Cardiac septum (tissue), 1 donor: ENCODE data around the gene KCND3. TPM values are rescaled to one million over a fixed set of nuclear protein-coding genes. Genes with fewer than 3 reads are reported as not detected.
A peak's percentile ranks its signal among the peaks of the same experiment; 100 is the strongest.

Source experiments
- DNase-seq: peaks from one replicate; pipeline ENCODE4 v3.0.0-alpha.2; 2020; ENCODE audit warnings: low spot score
- intact Hi-C: fragments of 100-400 bp; cut with DNase I; formaldehyde crosslinking; loops from one replicate; pipeline ENCODE4 v1.14.0; 2022
- total RNA-seq: library from RNA; stranded (reverse); fragmentation: NEBNext Ultra II Directional; extraction: Animal tissue kit (Norgen Biotek cat#: 25700); gene quantifications from one replicate; pipeline ENCODE4 v1.2.1, GENCODE V29; 2021
- donor health status: DM: no; HTN: no; CAD: no.

KCND3 gene
- total RNA-seq, 1 donor from 2014 or later = 14.2 TPM

- intact Hi-C loops = loop anchor here (5.0 to 10.0 kb wide), 2 partner anchors 89 to 241 kb away; no protein-coding TSS in a partner anchor
- DNase-seq = peak; percentile 41
Observed at GRCh38 chr1:111903148-111903870, 86.2 kb downstream of the KCND3 start.

- intact Hi-C loops = no loop called here
- no peak for DNase-seq
Observed at GRCh38 chr1:111895469-111895868, 94.0 kb downstream of the KCND3 start.

- intact Hi-C loops = no loop called here
- no peak for DNase-seq
Observed at GRCh38 chr1:111895017-111895416, 94.5 kb downstream of the KCND3 start.

GRCh38 chr1:111894497-111894896, 95.0 kb downstream of the KCND3 start:
- intact Hi-C loops = no loop called here
- no peak for DNase-seq

- DNase-seq = no peak
- intact Hi-C loops = no loop called here
Observed at GRCh38 chr1:111891566-111891965, 97.9 kb downstream of the KCND3 start.

- intact Hi-C loops = loop anchor here (5.0 kb wide), 1 partner anchor 448 kb away; no protein-coding TSS in a partner anchor
Observed at GRCh38 chr1:111888740-111889376, 100.6 kb downstream of the KCND3 start.

GRCh38 chr1:111887875-111888274, 101.6 kb downstream of the KCND3 start:
- intact Hi-C loops = loop anchor here (5.0 kb wide), 1 partner anchor 449 kb away; no protein-coding TSS in a partner anchor
- DNase-seq = no peak

More at GRCh38 chr1:111888740-111889376, 100.6 kb downstream of the KCND3 start:
- DNase-seq = no peak

GRCh38 chr1:111887385-111887784, 102.1 kb downstream of the KCND3 start:
- intact Hi-C loops = loop anchor here (5.0 kb wide), 1 partner anchor 450 kb away; no protein-coding TSS in a partner anchor
- no peak for DNase-seq

GRCh38 chr1:111886741-111887140, 102.7 kb downstream of the KCND3 start:
- intact Hi-C loops = loop anchor here (5.0 kb wide), 1 partner anchor 451 kb away; no protein-coding TSS in a partner anchor
- no peak for DNase-seq

GRCh38 chr1:111884772-111885443, 104.6 kb downstream of the KCND3 start:
- intact Hi-C loops = loop anchor here (2.0 to 5.0 kb wide), 3 partner anchors 77 to 452 kb away; no protein-coding TSS in a partner anchor
- no peak for DNase-seq

- no peak for DNase-seq
- intact Hi-C loops = loop anchor here (5.0 kb wide), 1 partner anchor 79 kb away; no protein-coding TSS in a partner anchor
Observed at GRCh38 chr1:111882986-111883560, 106.4 kb downstream of the KCND3 start.

- no peak for DNase-seq
- intact Hi-C loops = loop anchor here (5.0 kb wide), 1 partner anchor 80 kb away; no protein-coding TSS in a partner anchor
Observed at GRCh38 chr1:111882559-111882958, 106.9 kb downstream of the KCND3 start.

GRCh38 chr1:111880881-111881837, 108.3 kb downstream of the KCND3 start:
- intact Hi-C loops = loop anchor here (5.0 kb wide), 1 partner anchor 81 kb away; no protein-coding TSS in a partner anchor

GRCh38 chr1:111879081-111879480, 110.4 kb downstream of the KCND3 start:
- intact Hi-C loops = no loop called here

More at GRCh38 chr1:111880881-111881837, 108.3 kb downstream of the KCND3 start:
- DNase-seq = no peak

GRCh38 chr1:111878649-111879048, 110.8 kb downstream of the KCND3 start:
- DNase-seq = no peak
- intact Hi-C loops = no loop called here

More at GRCh38 chr1:111879081-111879480, 110.4 kb downstream of the KCND3 start:
- no peak for DNase-seq

- intact Hi-C loops = no loop called here
- no peak for DNase-seq
Observed at GRCh38 chr1:111878091-111878490, 111.4 kb downstream of the KCND3 start.

GRCh38 chr1:111876631-111877030, 112.8 kb downstream of the KCND3 start:
- intact Hi-C loops = no loop called here
- no peak for DNase-seq

- intact Hi-C loops = no loop called here
Observed at GRCh38 chr1:111875640-111876039, 113.8 kb downstream of the KCND3 start.

More at GRCh38 chr1:111875640-111876039, 113.8 kb downstream of the KCND3 start:
- DNase-seq = no peak
